ENCODE measurements around the gene LRRK1. TPM values are rescaled to one million over a fixed set of nuclear protein-coding genes. Genes with fewer than 3 reads are reported as not detected.
"Not testable (repeated sequence)": the region's sequence is repeated elsewhere in the genome, so short reads cannot be mapped to it uniquely, and the experiment has no call there.

The LRRK1 gene
- total RNA-seq, 1 experiment from 2014 or later, result 3.7 TPM

DNA sequence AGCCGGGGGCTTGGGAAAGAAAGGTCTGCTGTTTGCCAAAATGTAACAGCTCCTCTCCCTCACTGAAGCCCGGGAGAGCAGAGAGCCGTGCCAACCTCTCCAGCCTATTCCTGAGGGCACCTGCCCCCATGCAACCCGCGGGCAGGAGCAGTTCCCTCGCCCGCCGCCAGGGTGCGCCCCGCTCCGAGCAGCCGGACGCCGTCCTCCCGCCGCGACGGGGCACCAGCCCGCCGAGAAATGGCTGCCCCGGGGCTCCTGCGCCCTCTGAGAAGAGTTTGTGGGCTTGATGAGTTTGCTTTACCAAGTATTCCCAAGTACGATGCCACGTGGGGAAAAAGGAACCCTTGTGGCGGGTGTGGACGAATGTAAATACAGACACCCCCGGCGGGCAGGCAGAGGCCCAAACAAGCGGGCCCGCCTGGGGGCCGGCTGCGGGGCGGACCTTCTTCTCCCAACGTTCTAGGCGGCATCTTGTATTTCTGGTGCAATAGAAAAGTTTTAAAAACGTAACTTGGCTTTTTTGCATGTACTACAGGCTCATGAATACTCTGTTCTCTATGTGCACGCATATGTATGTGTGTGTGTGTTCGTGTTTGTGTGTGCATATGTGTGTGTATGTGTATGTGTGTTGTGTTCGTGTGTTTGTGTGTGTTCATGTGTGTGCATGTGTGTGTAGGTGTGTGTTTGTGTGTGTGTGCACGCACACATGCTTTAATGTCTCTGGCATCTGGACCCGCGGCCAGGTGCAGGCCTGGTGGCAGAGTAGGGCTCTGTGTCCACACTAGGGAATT, 169.8 kb downstream of the LRRK1 start:
- H3K27ac ChIP-seq, result no peak overlapping the region
- peaks cover 21% of the 10 kb centered on the region for H3K4me1 ChIP-seq (replicated peaks)
- H3K36me3 ChIP-seq, result no peaks in the 10 kb centered on the region
- H3K4me3 ChIP-seq, result no peak overlapping the region
- no peaks in the 10 kb centered on the region for H3K9me3 ChIP-seq (replicated peaks)
- no peaks in the 10 kb centered on the region for H3K27me3 ChIP-seq (replicated peaks)
- peak; percentile 66 to 71 for DNase-seq (ENCODE audit: low read depth in 1 of 2, low spot score in 2 of 2)

DNA sequence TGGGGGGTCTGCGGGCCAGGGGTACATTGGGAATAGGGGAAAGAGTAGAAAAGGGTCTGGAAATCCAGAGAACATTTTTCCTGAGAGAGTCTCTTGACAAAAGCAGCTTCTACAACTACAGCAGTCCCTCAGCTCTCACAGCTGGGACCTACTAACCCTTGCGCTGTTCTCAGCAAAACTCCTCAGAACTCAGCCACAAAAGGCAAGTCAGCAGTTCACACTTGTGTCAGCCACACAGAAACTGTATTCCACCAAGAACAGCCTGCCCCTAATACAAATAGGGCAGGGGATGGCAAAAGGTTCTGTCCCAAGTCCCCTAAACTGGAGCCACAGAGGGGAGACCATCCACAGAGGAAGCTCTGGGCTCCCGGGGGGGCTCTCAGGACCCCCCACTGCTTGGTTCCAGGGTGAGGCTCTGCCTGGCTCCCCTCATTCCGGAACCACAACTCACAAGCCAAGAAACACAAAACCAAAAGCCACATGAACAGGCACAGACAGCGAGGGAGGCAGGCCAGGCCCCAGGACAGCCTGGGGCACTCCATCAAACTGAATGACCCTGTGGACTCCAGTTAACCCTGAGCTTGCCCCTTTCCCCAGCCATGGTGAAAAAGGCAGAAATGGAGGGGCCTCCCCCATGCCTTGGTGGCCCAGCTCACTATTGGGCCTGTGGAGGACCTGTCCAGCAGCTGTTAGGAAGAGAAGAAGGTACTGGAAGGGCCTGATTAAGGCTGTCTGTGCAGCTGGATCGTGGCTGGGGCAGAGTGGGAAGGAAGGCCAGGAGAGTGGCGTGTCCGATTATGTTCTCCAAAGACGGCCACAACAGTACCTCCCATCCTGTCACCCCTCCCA, 170.6 kb downstream of the LRRK1 start:
- no peak for DNase-seq (ENCODE audit: low read depth in 1 of 2, low spot score in 2 of 2)
- no peaks in the 10 kb centered on the region for H3K36me3 ChIP-seq
- no peak overlapping the region for H3K27ac ChIP-seq
- H3K27me3 ChIP-seq (replicated peaks), result no peaks in the 10 kb centered on the region
- no peak overlapping the region for H3K4me3 ChIP-seq
- H3K9me3 ChIP-seq (replicated peaks), result no peaks in the 10 kb centered on the region
- H3K4me1 ChIP-seq (replicated peaks), result peaks cover 21% of the 10 kb centered on the region

GRCh38 chr15:101090428-101090790, 171.3 kb downstream of the LRRK1 start:
- H3K36me3 ChIP-seq, result no peaks in the 10 kb centered on the region
- H3K27me3 ChIP-seq (replicated peaks), result no peaks in the 10 kb centered on the region
- DNase-seq (ENCODE audit: low read depth in 1 of 2, low spot score in 2 of 2), result no peak
- H3K4me1 ChIP-seq (replicated peaks), result peaks cover 21% of the 10 kb centered on the region
- no peak overlapping the region for H3K4me3 ChIP-seq
- H3K9me3 ChIP-seq (replicated peaks), result no peaks in the 10 kb centered on the region
- H3K27ac ChIP-seq, result no peak overlapping the region

DNA sequence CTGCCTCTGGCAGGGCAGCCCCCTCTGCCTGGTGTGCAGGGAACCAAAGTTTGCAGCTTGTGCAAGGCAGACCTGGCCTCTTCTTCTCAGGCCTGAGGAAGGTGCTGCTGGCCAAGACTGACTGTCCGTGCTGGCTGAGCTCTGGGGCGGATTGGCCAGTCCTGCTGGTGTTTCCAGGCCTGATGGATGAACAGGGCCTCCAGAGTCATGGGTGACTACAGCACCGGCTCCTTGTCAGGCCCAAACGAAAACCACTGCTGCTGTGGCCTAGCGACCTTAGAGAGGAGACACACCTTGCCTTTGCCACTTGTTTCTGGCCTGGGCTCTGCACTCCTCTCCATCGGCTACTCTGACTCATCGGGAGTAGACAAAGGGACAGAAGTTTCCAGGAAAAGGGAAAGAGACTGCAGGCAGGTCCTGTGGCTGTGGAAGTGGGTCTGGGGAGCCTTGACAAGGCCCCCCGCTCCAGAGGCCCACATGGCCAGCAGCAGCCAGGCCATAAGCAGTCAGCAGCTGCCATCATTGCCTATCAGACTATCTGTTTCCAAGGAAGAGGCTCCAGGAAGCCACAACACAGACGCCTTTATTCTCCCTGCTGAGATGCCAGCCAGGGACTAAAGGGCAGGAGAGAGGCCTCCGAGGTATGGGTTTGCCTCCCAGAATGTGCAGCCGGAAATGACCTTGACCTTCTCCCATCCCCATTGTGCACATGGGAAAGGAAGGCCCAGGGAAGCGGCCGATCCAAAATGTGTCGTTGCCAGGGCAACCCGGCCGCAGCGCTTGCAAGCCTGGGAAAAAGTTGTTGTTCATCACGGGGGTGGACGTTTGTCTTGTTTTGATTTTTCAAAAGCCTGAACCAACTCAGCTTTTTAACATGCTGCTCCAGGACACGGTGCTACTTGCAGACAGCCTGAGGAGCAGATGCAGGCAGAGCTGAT, 172.2 kb downstream of the LRRK1 start:
- Histone ChIP-seq H3K27me3 (replicated peaks) (no peaks in the 10 kb centered on the region), H3K27ac (peak overlapping the region; percentile 37; the same call in 1 of the 2 replicates), H3K9me3 (replicated peaks) (no peaks in the 10 kb centered on the region), H3K4me1 (replicated peaks) (peaks cover 21% of the 10 kb centered on the region), H3K4me3 (no peak overlapping the region), H3K36me3 (no peaks in the 10 kb centered on the region)
- peak; percentile 30 to 42 for DNase-seq (ENCODE audit: low read depth in 1 of 2, low spot score in 2 of 2)

GRCh38 chr15:101092156-101092866, 173.2 kb downstream of the LRRK1 start:
- DNase-seq (ENCODE audit: low read depth in 1 of 2, low spot score in 2 of 2), result no peak
- Histone ChIP-seq H3K36me3 (no peaks in the 10 kb centered on the region), H3K4me1 (replicated peaks) (peaks cover 21% of the 10 kb centered on the region), H3K9me3 (replicated peaks) (no peaks in the 10 kb centered on the region), H3K4me3 (no peak overlapping the region), H3K27me3 (replicated peaks) (no peaks in the 10 kb centered on the region), H3K27ac (no peak overlapping the region)

DNA sequence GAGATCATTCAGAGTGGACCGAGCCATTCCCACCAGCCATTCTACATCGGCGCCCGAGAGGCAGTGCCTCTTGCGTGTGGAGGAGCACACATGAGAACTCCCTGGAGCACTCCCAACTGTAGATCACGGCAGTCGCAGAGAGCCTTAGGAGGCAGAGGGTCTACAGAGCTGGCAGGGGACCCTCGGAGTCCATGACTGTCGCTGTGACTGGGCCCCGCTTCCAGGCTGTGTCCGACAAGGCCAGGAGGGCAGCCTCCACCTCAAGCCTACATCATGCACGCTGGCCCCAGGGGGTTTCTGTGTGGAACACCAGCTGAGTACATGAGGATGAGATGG, 173.7 kb downstream of the LRRK1 start:
- H3K4me1 ChIP-seq (replicated peaks), result peaks cover 21% of the 10 kb centered on the region
- no peaks in the 10 kb centered on the region for H3K36me3 ChIP-seq
- no peak overlapping the region for H3K27ac ChIP-seq
- no peaks in the 10 kb centered on the region for H3K27me3 ChIP-seq (replicated peaks)
- no peak overlapping the region for H3K4me3 ChIP-seq
- no peaks in the 10 kb centered on the region for H3K9me3 ChIP-seq (replicated peaks)
- DNase-seq (ENCODE audit: low read depth in 1 of 2, low spot score in 2 of 2), result no peak

GRCh38 chr15:101093958-101094357, 174.8 kb downstream of the LRRK1 start:
- H3K36me3 ChIP-seq, result no peaks in the 10 kb centered on the region
- no peak overlapping the region for H3K27ac ChIP-seq
- H3K4me3 ChIP-seq, result no peak overlapping the region
- peaks cover 19% of the 10 kb centered on the region for H3K4me1 ChIP-seq (replicated peaks)
- H3K9me3 ChIP-seq (replicated peaks), result no peaks in the 10 kb centered on the region
- no peak for DNase-seq (ENCODE audit: low read depth in 1 of 2, low spot score in 2 of 2)
- no peaks in the 10 kb centered on the region for H3K27me3 ChIP-seq (replicated peaks)

GRCh38 chr15:101095796-101096406, 176.7 kb downstream of the LRRK1 start:
- H3K4me3 ChIP-seq; H3K36me3 ChIP-seq; DNase-seq (ENCODE audit: low read depth in 1 of 2, low spot score in 2 of 2); H3K9me3 ChIP-seq (replicated peaks); H3K27ac ChIP-seq; H3K27me3 ChIP-seq (replicated peaks): not testable (repeated sequence)
- peaks cover 14% of the 10 kb centered on the region for H3K4me1 ChIP-seq (replicated peaks)

DNA sequence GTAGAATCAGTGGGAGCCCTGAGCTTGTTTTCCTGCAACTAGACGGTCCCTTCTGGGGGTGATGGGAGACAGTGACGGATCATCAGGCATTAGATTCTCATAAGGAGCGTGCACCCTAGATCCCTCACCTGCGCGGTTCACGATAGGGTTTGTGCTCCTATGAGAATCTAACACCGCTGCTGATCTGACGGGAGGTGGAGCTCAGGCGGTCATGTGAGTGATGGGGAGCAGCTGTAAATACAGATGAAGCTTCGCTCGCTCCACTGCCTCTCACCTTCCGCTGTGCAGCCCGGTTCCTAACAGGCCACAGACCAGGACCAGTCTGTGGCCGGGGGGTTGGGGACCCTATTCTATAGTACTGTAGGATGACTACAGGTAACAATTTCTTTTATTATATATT, 178.0 kb downstream of the LRRK1 start:
- H3K9me3 ChIP-seq (replicated peaks), result no peaks in the 10 kb centered on the region
- peaks cover 2% of the 10 kb centered on the region for H3K4me1 ChIP-seq (replicated peaks)
- H3K36me3 ChIP-seq, result no peaks in the 10 kb centered on the region
- H3K4me3 ChIP-seq, result no peak overlapping the region
- no peak for DNase-seq (ENCODE audit: low read depth in 1 of 2, low spot score in 2 of 2)
- H3K27ac ChIP-seq, result no peak overlapping the region
- no peaks in the 10 kb centered on the region for H3K27me3 ChIP-seq (replicated peaks)

DNA sequence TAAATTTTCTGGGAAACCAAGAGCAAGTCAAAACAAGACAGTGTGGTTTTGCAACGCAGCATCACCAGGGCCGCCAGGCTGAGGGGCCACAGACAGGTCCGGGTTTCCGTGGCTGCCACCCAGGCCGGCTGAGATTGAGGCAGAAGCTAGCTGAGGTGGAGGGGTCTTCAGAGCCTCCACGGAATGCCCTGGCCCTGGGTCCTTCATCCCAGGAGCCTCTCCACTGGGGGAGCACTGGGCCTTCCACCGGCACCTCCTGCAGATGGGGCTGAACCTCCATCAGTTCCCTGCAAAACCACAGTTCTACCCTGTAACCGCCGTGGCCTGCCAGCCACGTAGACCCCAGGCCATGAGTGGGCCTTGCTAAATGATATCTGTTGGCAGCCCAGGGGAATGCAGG, 180.0 kb downstream of the LRRK1 start:
- Histone ChIP-seq H3K27me3 (replicated peaks) (no peaks in the 10 kb centered on the region), H3K9me3 (replicated peaks) (no peaks in the 10 kb centered on the region), H3K4me3 (no peak overlapping the region), H3K27ac (no peak overlapping the region), H3K4me1 (replicated peaks) (peaks cover 2% of the 10 kb centered on the region), H3K36me3 (no peaks in the 10 kb centered on the region)
- DNase-seq (ENCODE audit: low read depth in 1 of 2, low spot score in 2 of 2), result no peak

GRCh38 chr15:101100118-101100517, 181.0 kb downstream of the LRRK1 start:
- H3K27ac ChIP-seq, result no peak overlapping the region
- peaks cover 12% of the 10 kb centered on the region for H3K4me1 ChIP-seq (replicated peaks)
- H3K4me3 ChIP-seq, result no peak overlapping the region
- no peaks in the 10 kb centered on the region for H3K27me3 ChIP-seq (replicated peaks)
- no peaks in the 10 kb centered on the region for H3K36me3 ChIP-seq
- no peak for DNase-seq (ENCODE audit: low read depth in 1 of 2, low spot score in 2 of 2)
- H3K9me3 ChIP-seq (replicated peaks), result no peaks in the 10 kb centered on the region

DNA sequence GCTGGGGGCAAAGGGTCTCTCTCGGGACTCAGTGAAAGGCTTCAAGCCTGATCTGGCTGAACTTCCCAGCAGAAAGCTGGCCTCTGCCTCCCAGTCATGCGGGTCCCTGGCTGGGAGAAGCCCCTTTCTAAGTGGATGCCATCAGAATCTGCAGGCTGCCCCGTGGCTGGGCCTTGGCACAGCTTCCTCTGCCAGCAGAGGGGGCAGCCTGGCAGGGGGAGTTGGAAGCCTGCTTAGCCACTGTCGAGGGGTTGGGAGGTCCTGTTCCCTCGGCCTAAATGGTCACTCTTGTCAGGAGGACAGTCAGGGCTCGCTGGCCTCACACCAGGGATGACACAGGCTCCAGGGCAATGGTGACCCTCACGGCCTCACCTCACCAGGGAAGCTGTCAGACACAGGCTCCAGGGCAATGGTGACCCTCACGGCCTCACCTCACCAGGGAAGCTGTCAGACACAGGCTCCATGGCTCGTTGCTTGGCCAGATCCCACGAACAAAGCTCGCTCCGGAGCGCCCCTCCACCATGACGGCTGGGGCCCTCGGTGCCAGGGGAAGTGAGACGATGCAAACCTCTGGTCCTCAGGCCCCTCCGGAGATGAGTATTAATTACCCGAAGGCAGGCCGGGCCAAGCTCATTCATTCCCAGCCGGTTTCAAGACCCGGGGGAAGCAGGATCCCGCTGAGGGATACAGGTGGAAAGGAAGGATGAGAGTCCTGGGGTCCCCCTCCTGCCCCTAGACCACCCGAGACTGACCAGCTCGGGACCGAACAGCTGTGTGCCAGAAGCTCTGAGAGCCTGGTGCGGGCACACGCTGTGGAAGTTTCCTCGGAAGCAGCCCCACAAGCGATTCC, 181.7 kb downstream of the LRRK1 start:
- Histone ChIP-seq H3K4me1 (replicated peaks) (peaks cover 19% of the 10 kb centered on the region), H3K36me3 (no peaks in the 10 kb centered on the region), H3K4me3 (no peak overlapping the region), H3K27ac (no peak overlapping the region), H3K27me3 (replicated peaks) (no peaks in the 10 kb centered on the region), H3K9me3 (replicated peaks) (no peaks in the 10 kb centered on the region)
- DNase-seq (ENCODE audit: low read depth in 1 of 2, low spot score in 2 of 2), result no peak
